GM10847 (cell line): ENCODE data around the gene SLC18A3.

Experiments used
- POLR2A ChIP-seq: IDR thresholded peaks from 2 replicates; pipeline ENCODE4 v1.6.1; 2011; ENCODE audit not compliant: insufficient read length; ENCODE audit errors: extremely low read depth

SLC18A3 gene

GRCh38 chr10:49592726-49593563 lies 17.2 kb upstream of the SLC18A3 start:
- no peak for TF ChIP-seq POLR2A

DNA sequence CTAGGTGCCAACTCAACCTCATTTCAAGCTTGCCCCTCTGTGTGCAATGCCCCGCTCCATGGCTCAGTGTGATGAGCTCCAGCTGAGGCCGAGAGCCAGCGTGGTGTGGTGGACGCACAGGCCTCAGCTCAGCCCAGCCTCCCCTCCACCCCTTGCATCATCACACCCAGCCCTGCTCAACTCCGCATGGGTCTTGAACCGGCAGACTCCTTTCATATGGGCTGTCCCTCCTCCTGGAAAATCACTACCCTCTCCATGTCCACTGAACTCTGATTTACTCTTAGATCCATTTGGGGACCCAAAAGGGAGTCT lies 16.6 kb upstream of the SLC18A3 start:
- TF ChIP-seq POLR2A = no peak

- no peak for TF ChIP-seq POLR2A
Observed at GRCh38 chr10:49593998-49594397, 16.1 kb upstream of the SLC18A3 start.

- TF ChIP-seq POLR2A = no peak
Observed at GRCh38 chr10:49594594-49594993, 15.5 kb upstream of the SLC18A3 start.

DNA sequence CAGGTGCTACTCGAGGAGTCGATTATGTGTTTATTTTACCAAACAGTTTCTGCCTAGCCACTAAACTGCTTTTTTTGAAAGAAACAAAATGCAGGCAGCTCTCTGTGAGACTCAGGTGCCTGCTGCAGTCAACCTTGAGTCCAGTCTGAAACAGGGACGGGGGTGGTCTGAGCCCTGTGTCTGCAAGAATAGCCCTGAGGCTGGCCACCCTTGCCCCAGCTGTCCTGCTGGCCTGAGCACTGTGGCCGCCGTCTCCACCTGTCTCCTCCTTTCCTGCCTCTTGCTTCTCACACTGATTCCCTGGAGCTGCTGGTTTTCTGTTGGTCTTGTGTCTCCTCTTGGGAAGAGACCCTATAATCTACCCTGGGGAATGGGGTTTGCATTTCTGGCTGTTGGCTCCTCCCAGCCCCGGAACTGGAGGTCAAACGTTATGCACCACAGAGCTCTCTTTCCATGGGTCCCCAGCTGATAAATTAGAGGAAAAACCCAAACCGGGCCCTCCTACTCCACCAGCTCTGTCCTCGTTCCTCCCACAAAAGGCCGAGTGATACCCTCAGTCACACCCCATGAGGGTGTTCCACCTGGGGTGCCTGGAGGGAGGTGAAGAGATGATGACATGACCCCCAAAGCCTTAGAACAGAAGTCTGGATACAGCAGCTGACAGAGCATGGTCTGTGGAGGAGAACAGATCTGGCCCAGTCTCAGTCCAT lies 15.0 kb upstream of the SLC18A3 start:
- no peak for TF ChIP-seq POLR2A

- no peak for TF ChIP-seq POLR2A
Observed at GRCh38 chr10:49595713-49596492, 14.2 kb upstream of the SLC18A3 start.

- no peak for TF ChIP-seq POLR2A
Observed at GRCh38 chr10:49596493-49596809, 13.7 kb upstream of the SLC18A3 start.

GRCh38 chr10:49596836-49597235 lies 13.3 kb upstream of the SLC18A3 start:
- TF ChIP-seq POLR2A = no peak

- TF ChIP-seq POLR2A = no peak
Observed at GRCh38 chr10:49597426-49598163, 12.5 kb upstream of the SLC18A3 start.

GRCh38 chr10:49598164-49598856 lies 11.8 kb upstream of the SLC18A3 start:
- TF ChIP-seq POLR2A = no peak

DNA sequence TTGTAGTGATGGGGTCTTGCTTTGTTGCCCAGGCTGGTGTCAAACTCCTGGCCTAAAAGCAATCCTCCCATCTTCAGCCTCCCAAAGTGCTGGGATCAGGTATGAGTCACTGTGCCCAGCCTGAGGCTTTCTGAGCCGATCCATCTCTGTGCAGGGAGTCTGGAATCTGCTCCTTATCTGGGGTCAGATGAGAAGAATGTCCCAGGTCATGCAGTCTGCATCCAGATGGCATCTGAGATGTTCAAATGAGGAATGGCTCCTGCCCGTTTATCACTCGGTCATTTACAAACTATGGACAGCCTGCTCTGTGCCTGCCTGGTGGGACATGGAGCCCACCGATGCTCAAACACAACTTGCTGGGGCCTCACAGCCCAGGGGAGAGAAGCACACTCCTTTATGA lies 11.1 kb upstream of the SLC18A3 start:
- no peak for TF ChIP-seq POLR2A

GRCh38 chr10:49599546-49599945 lies 10.6 kb upstream of the SLC18A3 start:
- no peak for TF ChIP-seq POLR2A

DNA sequence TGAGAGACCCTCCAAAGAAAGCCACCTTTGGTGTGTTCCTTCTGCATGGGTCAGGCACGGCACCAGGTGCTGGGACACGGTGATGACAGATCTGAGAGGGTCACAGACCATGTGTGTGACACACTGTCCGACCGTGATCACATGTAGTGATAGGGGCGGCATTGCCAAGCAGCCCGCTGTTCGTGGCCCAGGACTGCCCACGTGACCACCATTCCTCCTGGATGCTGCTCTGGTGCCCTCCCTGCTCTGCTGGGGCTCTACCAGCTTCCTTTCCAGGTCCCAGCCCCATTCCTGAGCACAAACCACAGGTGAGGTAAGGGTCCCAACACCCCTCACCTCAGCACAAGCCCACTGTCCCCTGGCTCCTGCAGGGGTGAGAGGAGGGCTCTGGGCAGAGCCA lies 10.1 kb upstream of the SLC18A3 start:
- TF ChIP-seq POLR2A = no peak

DNA sequence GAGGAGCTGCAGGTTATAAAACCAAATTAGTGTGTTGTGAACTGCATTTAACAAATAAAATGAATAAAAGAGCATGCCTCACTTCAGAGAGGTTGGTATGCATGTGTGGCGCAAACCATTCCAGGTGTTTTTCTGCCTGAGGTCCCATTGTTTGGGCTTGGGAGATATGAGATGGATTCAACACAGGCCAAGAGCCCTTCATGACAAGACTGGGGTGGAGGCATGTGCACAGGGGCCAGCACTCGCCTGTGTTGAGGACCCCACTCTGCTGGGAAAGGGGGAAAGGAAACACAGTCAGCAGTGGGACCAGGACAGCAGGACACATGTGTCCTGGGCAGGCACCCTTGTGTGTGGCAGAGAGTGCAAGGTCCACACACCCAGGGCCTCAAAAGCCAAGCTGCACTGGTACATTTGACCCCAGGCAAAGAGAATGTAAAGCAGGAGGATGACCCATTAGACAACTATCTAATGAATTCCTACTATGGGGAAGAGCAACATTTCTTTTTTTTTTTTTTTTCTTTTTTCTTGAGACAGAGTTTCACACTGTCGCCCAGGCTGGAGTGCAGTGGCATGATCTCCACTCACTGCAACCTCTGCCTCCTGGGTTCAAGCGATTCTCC lies 9.2 kb upstream of the SLC18A3 start:
- no peak for TF ChIP-seq POLR2A
